NCI-H510A (cell line): ENCODE measurements around the gene NTNG1.
A peak's percentile ranks its signal among the peaks of the same experiment; 100 is the strongest.

Experiments used
- DNase-seq: peaks from one replicate; lab custom pipeline; 2025; lab: John Stamatoyannopoulos, UW

NTNG1 gene

DNA sequence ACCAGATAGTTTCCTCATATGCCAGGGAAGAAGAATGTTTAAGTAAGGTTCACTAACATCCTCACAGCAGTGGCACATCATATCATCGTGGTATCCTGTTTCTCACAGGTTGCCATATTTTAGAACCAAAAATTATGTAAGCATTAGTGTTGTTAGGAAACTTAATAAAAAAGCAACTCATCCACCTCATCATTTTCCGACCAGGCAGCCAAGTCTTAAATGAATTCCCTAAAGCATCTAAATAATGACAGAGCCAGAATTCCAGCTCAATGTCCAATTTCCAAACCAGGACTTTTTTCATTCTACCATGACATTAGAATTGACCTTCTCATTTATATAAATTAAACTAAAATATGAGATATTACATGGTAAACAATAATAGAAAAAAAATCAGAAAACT is 272.7 kb downstream of the NTNG1 start:
- no peak for DNase-seq

DNA sequence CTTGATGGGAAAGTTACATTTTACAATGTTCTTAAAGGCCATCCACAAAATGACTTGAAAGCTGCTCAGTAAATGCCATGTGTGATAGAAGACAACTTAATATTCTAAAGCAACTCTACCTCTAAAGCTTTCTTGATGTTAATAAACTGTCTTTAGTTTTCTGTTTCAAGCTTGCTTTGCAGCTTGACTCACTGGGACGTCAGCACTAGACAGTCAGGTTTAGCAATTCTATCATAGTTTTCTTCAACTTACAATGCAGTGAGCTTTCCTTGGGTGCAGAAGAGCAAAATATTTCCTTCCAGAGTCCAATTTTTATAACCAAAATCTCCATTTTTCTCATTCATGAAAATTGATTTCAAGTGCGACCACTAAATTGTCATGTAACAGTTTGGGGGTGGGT is 273.1 kb downstream of the NTNG1 start:
- DNase-seq = no peak

DNA sequence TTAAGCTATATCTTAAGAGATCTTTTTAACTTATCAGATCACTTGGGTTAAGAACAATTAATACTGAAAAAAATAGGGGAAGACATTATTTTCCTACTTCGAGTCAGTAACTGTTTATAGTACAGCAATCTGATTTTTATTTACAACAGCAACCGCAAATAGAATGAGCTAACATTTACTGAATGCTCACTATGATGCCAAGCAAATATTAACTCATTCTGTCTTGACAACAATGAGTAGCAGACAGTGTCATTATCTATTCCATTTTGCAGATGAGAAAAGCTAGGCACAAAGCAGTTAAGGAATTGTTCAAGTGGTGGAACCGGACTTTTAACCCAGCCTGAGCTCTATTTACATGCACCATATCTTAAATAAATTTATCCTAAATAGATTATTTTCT is 273.7 kb downstream of the NTNG1 start:
- DNase-seq = no peak

DNA sequence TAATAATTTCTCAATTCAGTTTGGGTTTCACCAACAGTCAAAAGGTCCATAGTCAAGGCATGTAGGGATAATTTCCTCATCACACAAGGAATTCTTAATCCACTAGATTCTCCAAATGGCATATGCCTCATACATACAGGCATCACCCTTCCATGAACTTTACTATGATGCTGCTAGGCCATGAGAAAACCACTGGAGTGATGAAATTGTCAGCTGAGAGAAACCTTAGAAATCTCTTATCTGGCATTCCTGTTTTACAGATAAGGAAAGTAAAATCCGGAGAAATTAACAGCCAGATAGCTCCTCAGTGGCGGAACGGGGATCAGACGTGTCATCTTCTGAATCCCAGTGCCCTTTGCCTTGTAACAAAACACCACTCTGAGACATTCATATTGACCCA is 274.4 kb downstream of the NTNG1 start:
- DNase-seq = no peak

DNA sequence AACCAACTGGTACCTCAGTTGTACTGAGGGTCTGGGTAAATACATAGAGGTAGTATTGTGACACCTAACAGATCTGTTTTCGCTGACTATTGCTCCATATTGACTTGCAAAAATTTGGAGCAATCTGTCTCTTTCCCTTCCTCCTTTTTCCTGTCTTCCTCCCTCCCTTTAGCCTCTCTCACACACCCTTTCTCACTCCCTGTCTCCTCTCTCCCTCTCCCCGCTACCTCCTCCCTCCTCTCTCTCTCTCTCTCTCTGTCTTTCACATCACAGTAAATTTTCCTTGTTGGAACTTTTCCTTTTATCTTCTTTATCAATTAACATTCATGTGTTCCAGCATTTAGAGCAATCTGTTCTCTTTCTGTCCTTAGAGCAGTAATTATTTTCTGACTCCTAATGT is 278.2 kb downstream of the NTNG1 start:
- no peak for DNase-seq

DNA sequence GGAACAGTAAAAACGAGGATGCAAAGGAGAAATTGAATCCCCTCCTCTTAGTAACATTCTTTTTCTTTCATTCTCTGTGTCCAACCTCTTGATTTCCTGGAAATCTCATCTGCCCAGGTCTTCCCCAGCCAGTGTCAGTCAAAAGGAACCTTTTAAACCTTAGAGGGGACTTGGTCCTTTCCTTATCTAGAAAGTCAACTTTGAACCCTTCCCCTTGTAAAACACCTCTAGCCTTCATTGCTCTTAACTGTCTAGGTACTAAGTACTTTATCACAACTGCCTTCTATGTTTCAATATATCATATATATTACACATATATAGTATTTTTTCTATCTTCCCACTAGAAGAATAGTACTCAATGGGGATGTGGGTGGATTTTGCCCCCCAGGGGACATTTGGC is 282.1 kb downstream of the NTNG1 start:
- no peak for DNase-seq

DNA sequence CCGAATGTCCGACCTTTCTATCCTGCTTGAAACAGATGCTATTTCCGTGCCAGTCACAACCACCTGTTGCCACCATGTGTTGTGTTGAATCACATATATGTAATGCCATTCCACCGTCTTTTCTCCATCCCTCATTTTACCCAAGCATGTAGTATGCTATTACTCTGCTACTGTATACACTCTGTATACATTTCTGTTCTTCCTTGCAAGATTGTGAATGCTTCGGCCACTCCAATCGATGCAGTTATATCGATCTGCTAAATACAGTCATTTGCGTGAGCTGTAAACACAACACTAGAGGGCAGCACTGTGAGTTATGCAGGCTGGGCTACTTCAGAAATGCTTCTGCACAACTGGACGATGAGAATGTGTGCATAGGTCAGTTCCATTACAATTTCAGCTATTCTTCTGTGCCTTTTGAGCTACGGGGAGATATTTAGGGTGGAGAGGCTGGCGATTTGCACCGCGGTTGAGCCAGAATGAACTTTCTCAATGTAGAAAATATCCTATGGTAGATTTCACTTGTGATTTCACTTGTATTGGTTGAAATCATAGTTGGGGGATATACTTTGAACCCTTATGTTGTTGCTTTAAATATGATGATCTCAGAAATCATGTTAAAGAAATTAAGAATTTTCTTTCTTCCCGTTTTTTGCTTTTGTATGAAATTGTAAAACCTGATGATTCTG is 289.8 kb downstream of the NTNG1 start:
- DNase-seq = peak; percentile 7

DNA sequence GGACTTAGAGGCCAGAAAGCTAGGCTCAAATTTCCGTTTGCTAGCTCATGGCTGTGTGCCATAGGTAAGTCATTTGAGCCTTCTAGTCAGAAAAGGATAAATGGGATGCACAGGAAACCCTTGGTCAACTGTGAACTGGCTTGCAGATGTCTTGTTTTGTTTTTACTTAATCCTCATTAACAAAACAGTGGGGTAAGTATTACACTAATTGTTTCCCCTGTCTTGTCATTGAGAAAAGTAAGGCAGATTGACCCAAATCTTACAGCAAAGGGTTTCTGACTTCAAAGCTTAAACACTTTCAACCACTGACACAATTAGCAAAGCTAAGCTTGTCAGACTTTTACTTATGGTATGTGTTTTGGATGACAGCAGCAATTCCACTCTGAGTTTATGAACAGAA is 291.3 kb downstream of the NTNG1 start:
- no peak for DNase-seq

DNA sequence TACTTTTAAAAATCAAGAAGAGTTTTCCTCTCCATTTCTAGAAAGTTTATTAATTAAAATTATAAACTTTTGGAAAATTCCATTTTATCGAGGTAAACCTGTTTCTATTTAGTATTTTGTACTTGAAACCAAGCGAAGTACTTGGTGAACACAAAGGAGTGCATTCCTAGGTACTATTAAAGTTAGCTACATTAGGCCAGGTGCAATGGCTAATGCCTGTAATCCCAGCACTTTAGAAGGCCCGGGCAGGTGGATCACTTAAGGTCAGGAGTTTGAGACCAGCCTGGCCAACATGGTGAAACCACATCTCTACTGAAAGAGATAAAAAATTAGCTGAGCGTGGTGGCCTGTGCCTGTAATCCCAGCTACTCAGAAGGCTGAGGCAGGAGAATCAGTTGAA is 292.2 kb downstream of the NTNG1 start:
- DNase-seq = no peak

DNA sequence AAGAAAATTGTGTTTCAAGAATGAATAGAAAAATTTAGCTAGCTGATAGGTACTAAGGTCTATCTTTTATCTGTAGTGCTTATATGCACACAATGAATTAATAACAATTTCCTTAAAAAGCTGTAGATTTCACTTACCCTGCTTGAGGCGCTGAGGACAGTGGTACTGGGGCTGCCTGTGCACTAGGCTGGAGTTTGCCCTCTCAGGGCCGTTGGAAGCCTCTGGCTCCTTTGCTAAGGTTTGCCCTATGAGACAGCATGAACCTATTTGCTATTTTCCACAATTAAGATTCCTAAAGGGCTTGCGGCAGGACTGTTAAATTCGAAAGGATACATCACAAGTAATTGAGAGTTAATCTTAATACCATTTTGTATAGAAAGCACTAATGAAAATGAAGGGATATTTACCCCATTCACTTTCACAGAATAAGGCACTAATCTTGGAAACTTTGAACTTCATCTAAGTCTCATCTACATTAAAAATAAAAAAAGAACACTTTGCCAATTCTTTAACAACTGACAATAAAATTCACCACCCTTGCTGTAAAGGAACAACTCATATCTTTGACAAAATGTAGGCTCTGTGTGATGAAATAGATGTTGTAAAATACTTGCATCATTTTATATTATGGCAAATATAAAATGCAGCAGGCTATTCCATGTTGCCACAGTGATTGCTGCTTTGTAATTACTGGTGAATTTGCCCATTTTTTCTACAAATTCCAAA is 293.0 kb downstream of the NTNG1 start:
- no peak for DNase-seq

DNA sequence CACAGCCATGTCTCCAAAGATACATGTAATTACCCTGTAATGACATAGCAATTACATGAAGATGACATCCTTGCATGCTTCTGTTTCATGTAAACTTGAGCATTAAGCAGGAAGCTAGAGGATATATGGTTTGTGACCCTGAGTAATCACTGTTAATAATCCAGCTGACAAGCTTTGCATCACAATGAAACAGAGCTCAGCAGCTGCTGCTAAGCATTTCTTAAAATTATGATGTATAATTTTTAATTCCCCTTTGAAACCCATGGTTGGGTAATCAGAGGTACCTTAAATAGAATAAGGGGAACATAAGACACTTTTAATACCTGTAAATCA is 293.5 kb downstream of the NTNG1 start:
- DNase-seq = no peak

DNA sequence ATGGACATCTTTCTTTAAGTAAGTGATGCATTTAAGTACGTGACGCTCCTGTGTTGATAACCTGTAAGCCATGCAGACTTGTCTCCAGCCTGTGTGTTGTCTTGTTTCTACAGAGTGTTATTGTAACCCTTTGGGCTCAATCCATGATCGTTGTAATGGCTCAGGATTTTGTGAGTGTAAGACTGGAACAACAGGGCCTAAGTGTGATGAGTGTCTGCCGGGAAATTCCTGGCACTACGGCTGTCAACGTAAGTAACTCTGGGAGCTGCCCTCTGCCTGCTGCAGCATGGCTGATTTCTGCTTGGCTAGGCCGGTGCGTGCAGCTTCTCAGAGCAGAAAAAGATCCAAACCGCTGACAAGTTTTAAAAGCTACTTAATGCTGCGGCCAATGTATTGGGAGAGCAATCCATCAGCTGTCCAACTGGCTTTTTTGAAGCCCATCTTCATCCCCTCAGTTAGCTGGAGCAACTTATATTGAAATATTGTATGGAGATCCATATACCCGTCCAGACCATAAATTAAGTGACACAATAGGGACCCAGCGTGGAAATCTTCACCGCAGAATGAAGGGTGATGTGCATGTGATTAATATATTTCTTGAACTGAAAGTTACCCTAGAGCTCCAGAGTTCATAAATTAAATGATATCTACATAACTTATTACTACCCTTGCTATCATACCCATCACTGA is 295.9 kb downstream of the NTNG1 start:
- DNase-seq = no peak

DNA sequence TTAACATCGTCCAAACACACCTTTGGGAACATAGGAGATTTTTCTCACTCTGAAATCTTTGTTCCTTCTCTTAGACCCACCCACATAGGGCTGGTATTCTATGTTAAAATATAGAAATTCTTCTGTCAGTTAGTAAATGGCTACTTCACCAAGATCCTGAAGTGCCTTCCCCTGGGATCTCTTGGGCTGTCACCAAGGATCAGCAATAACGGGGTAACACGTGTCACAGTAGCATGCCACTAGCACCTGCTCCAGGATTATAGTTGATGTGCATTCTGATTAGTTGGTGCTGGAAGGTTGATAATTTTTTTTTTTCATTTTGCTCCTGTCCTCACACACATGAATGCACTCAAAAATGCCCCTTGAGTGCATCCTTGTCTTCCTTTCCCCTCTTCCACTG is 298.7 kb downstream of the NTNG1 start:
- no peak for DNase-seq

DNA sequence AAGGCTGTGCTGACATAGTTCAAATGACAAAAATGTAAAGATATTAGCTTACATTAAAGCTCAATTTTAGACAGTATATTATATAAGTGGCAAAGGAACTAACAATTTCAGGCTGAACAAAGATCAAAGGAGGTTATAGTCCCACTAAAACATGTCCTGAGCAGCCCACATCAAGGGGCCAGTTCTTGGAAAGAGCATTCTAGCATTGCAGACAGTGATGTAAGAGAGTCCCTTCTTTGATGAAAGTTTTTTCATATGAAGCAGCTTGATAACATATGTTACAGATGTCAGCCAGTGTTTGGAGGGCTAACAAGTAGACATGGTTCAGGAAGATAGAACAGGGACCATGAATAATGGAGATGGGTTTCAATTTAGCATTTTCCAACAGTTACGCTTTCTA is 301.7 kb downstream of the NTNG1 start:
- no peak for DNase-seq

DNA sequence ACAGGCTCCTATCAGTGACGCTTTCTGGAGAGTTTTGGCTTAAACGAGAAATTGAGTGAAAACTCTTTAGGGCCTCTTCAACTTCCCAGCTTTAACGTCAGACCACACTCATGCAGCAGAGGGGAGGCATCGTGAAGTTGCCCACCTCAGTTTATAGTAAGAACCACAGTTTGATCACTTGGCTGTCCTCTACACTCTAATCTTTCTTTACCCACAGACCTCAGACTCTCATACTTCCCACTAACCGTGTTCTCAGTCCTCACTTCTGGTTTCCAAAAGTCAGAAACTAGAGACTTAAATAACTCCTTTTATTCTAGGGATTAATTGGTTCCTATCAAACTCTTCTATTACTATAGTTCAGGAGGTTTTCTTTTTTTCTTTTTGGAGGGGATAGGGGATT is 302.2 kb downstream of the NTNG1 start:
- no peak for DNase-seq

DNA sequence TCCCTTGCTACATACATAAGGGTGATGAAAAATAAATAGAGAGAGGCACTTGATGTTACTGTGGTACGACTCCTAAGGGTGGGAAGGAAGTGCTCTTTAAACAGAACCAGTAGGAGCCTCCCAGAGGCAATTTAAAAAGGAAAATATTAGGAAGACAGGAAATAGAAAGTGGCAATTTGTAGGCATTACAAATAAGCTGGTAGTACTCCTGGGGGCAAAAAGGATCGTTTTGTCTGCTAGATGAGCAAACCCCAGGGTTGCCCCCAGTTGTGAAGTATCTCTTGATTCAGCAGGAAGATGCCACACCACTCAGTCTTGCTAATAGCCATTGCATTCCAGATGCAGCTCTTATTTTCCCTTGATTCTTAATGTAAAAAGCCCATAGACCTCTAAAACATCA is 303.0 kb downstream of the NTNG1 start:
- no peak for DNase-seq

DNA sequence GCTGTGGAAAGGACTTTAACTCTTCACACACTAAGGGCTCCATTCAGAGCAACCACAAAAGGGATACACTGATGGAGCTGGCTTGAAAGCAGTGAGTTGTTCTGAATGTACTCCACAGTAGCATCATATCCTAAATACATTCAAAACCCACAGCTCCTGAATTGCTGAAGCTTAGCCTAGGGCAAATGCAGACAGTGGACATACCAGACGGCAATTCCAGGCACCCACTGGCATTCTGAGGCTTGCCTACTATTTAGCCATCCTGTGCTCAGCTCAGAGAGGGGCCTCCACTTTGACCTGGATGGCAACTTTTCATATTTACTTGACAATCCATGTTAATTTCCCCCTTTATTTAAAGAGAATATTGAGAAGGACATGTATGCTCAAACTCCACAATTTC is 303.5 kb downstream of the NTNG1 start:
- DNase-seq = no peak

DNA sequence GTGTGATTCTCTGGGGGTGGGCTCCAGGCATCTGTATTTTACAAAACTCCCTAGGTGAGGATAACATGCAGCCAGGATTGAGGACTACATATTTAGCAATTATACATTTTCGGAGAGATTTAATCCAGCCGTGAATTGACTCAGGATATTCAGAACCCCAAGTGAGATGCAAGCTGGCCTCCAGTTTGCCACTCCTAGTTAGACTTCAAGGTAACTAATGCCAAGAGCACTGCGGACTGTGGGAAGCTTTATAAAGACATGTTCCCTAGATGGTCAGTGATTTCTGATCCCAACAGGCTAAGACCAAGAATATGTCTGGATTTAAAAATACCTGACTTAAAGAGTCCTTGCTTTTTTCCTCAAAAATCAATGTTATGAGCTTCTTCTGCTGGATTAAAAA is 308.5 kb downstream of the NTNG1 start:
- no peak for DNase-seq

DNA sequence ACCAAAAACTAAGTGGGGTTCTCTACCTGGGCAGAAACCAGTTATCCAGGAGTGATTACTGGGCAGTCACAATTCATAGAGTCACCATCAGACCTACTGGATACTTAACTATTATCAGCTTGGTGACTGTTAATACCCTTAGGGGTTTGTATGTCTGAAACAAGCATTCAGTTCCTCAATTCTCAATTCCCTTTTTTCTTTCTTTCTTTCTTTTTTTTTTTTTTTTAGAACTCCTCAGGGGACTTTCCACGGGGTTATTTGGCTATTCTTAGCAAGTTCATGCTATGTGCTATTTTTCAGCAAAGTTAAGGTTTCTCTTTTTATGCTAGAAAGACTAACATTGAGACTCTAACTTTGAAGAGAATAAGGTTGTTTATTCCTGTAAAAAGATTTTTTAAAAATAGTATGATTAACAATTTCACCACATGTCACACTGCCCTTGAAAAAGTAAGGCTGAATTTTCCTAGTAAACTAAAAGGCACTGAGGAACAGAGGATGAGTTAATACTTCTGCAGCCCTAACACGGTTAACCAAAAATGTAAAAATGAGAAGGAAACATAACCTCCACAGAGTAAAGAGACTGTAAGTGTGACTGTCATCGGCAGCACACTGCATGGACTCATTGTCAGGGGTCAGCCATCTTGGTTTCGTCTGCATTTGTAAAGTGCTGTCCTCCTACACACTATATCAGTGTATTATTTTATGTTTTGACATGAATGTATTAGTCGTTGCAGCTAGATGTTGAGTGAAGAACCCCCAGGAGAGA is 310.2 kb downstream of the NTNG1 start:
- DNase-seq = no peak

DNA sequence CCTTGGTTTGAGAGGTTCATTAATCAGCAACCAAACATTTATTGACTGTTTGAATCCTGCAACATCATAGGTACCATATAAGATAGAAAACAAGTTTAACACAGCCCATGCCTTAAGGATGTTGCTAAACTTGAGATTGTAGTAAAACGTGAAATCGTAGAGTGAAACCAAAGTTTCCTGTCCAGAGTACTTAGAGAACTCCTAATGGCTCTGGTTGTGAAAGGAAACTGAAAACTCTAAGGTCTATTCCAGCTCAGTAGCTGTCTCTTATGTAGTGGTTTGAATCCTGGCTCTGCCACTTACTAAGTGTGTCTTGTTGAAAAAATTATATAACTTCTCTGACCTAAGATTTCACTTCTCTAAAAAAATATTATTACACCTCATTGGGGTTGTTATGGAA is 310.9 kb downstream of the NTNG1 start:
- no peak for DNase-seq

DNA sequence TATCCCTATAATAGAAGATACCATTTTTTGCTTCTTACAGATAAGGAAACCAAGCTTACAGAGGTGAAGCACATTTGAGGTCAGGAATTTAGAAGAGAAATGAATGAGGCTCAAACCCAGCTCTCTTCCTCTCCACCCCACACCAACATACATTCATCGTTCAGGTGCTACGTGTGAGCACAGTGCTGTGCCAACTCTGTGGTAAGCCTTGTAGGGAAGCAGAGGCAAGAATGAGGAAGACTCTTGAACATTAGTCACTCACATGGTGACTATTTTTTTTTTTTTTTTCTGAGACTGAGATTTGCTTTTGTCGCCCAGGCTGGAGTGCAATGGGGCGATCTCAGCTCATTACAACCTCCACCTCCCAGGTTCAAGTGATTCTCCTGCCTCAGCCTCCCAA is 314.0 kb downstream of the NTNG1 start:
- no peak for DNase-seq

DNA sequence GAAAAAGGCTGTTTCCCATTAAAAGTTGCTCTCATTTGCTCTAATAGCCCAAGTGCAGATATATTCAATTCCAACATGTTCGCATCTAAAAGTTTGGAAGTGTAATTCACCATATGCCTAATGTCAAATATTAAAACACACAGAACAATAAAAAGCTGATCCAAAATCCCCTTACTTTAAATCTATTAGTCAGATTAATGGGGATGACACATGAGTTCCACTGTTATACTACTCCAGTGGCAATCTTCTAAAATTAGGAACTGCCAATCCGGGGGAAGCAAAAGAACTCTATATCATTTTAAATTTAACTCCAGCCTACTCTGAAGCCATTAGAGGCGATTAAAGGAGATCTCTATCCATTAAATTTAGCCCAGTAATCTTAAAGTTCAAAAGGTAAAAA is 317.1 kb downstream of the NTNG1 start:
- no peak for DNase-seq
